Neural progenitor cell (in vitro differentiated cells): ENCODE data around the gene ACSS3. TPM values are rescaled to one million over a fixed set of nuclear protein-coding genes. Genes with fewer than 3 reads are reported as not detected.

ENCODE experiments used
- DNase-seq: peaks from one replicate; pipeline ENCODE4 v3.0.0-alpha.2; 2016; ENCODE audit warnings: low spot score
- H2AFZ ChIP-seq: fragments of 200-600 bp; sonication (generic); replicated peaks from 2 replicates; pipeline ENCODE4 v1.6.1; 2016; ENCODE audit warnings: antibody characterized with exemption
- H3F3A ChIP-seq: fragments of 200-600 bp; sonication (generic); 2 replicates; pipeline ENCODE4 v1.6.1; 2016; ENCODE audit warnings: antibody characterized with exemption, low read depth
- H3K27ac ChIP-seq: fragments of 200-600 bp; sonication (generic); 2 replicates; pipeline ENCODE4 v1.5.1; 2016; ENCODE audit warnings: mild to moderate bottlenecking
- H3K27me3 ChIP-seq: fragments of 200-600 bp; sonication (generic); 2 replicates; pipeline ENCODE4 v1.6.1; 2016; ENCODE audit warnings: mild to moderate bottlenecking, moderate library complexity
- H3K36me3 ChIP-seq: fragments of 200-600 bp; sonication (generic); 2 replicates; pipeline ENCODE4 v1.5.1; 2016
- H3K4me1 ChIP-seq: fragments of 200-600 bp; sonication (generic); 2 replicates; pipeline ENCODE4 v1.6.1; 2016; ENCODE audit warnings: mixed run types
- H3K4me2 ChIP-seq: fragments of 200-600 bp; sonication (generic); 2 replicates; pipeline ENCODE4 v1.6.1; 2016
- H3K4me3 ChIP-seq: fragments of 200-600 bp; sonication (generic); 2 replicates; pipeline ENCODE4 v1.5.1; 2016
- H3K79me2 ChIP-seq: fragments of 200-600 bp; sonication (generic); 2 replicates; pipeline ENCODE4 v1.6.1; 2016; ENCODE audit warnings: low read depth
- H3K9ac ChIP-seq: fragments of 200-600 bp; sonication (generic); 2 replicates; pipeline ENCODE4 v1.6.1; 2016
- H3K9me3 ChIP-seq: fragments of 200-600 bp; sonication (generic); 2 replicates; pipeline ENCODE4 v1.5.1; 2016; ENCODE audit warnings: low read depth
- H4K20me1 ChIP-seq: fragments of 200-600 bp; sonication (generic); 2 replicates; pipeline ENCODE4 v1.6.1; 2016; ENCODE audit warnings: low read depth
- H3K27ac Mint-ChIP-seq: 3 replicates; pipeline ENCODE4 v1.8.0; 2021; ENCODE audit warnings: mixed read lengths
- H3K27me3 Mint-ChIP-seq: 2 replicates; pipeline ENCODE4 v1.8.0; 2022; ENCODE audit warnings: low read depth, mild to moderate bottlenecking, inconsistent platforms, moderate library complexity, mixed read lengths; ENCODE audit not compliant: insufficient read depth
- H3K36me3 Mint-ChIP-seq: 3 replicates; pipeline ENCODE4 v1.8.0; 2021; ENCODE audit warnings: mixed read lengths
- H3K4me1 Mint-ChIP-seq: 3 replicates; pipeline ENCODE4 v1.8.0; 2021; ENCODE audit warnings: mixed read lengths
- H3K4me3 Mint-ChIP-seq: 3 replicates; pipeline ENCODE4 v1.8.0; 2021; ENCODE audit warnings: mild to moderate bottlenecking, moderate library complexity, mixed read lengths
- H3K9me3 Mint-ChIP-seq: 3 replicates; pipeline ENCODE4 v1.8.0; 2020; ENCODE audit warnings: mixed read lengths
- CTCF ChIP-seq: fragments of 200-600 bp; sonication (generic); IDR thresholded peaks from 2 replicates; pipeline ENCODE4 v1.5.1; 2017; ENCODE audit warnings: antibody characterized with exemption, mild to moderate bottlenecking
- EZH2 ChIP-seq: fragments of 200-600 bp; sonication (generic); IDR thresholded peaks from 2 replicates; pipeline ENCODE4 v1.6.1; 2017; ENCODE audit warnings: antibody characterized with exemption, mild to moderate bottlenecking, moderate library complexity
- EZH2phosphoT487 ChIP-seq: fragments of 200-600 bp; sonication (generic); IDR thresholded peaks from 2 replicates; pipeline ENCODE4 v1.6.1; 2017; ENCODE audit warnings: antibody characterized with exemption
- total RNA-seq: library from RNA; depleted of rRNA; stranded (reverse); fragments of >200 nt; gene quantifications from 2 replicates; pipeline ENCODE4 v1.2.3, GENCODE V29; 2015; ENCODE audit warnings: low replicate concordance

ACSS3 gene
- total RNA-seq, 1 donor from 2014 or later: 26.5 TPM

- Mint-ChIP-seq H3K36me3 (no peaks in the 10 kb centered on the region), H3K4me3 (no peak overlapping the region), H3K27me3 (peaks cover 2% of the 10 kb centered on the region), H3K4me1 (peaks cover 1% of the 10 kb centered on the region), H3K27ac (no peak overlapping the region), H3K9me3 (no peaks in the 10 kb centered on the region)
- H2AFZ ChIP-seq: no peak overlapping the region
- peaks cover 9% of the 10 kb centered on the region for H3K4me1 ChIP-seq
- H4K20me1 ChIP-seq: no peaks in the 10 kb centered on the region
- H3K4me3 ChIP-seq: no peak overlapping the region
- TF ChIP-seq CTCF (no peak), EZH2phosphoT487 (no peak), EZH2 (no peak)
- no peaks in the 10 kb centered on the region for H3K79me2 ChIP-seq
- H3K27me3 ChIP-seq: no peaks in the 10 kb centered on the region
- no peaks in the 10 kb centered on the region for H3K36me3 ChIP-seq
- H3K4me2 ChIP-seq: no peak overlapping the region
- H3K27ac ChIP-seq: no peak overlapping the region
- no peaks in the 10 kb centered on the region for H3F3A ChIP-seq
- no peak for DNase-seq
- H3K9ac ChIP-seq: no peak overlapping the region
- H3K9me3 ChIP-seq: no peaks in the 10 kb centered on the region
These were observed 143.8 kb downstream of the ACSS3 start for GRCh38 chr12:81221681-81222080.

GRCh38 chr12:81222846-81223592, 145.1 kb downstream of the ACSS3 start:
- Histone ChIP-seq H3K9ac (no peak overlapping the region), H2AFZ (no peak overlapping the region), H3F3A (no peaks in the 10 kb centered on the region), H3K4me1 (peaks cover 14% of the 10 kb centered on the region), H3K27ac (no peak overlapping the region), H3K9me3 (no peaks in the 10 kb centered on the region), H3K4me2 (no peak overlapping the region), H3K27me3 (no peaks in the 10 kb centered on the region), H3K79me2 (no peaks in the 10 kb centered on the region), H3K4me3 (no peak overlapping the region), H3K36me3 (no peaks in the 10 kb centered on the region), H4K20me1 (no peaks in the 10 kb centered on the region)
- H3K9me3 Mint-ChIP-seq: no peaks in the 10 kb centered on the region
- TF ChIP-seq EZH2 (no peak), CTCF (no peak), EZH2phosphoT487 (no peak)
- DNase-seq: no peak
- H3K27me3 Mint-ChIP-seq: peaks cover 2% of the 10 kb centered on the region
- no peak overlapping the region for H3K4me3 Mint-ChIP-seq
- no peaks in the 10 kb centered on the region for H3K36me3 Mint-ChIP-seq
- H3K4me1 Mint-ChIP-seq: peaks cover 6% of the 10 kb centered on the region
- H3K27ac Mint-ChIP-seq: no peak overlapping the region

GRCh38 chr12:81224626-81225025, 146.7 kb downstream of the ACSS3 start:
- H3K79me2 ChIP-seq: no peaks in the 10 kb centered on the region
- H3K9me3 ChIP-seq: no peaks in the 10 kb centered on the region
- no peak overlapping the region for H3K27ac ChIP-seq
- no peak for DNase-seq
- no peak overlapping the region for H2AFZ ChIP-seq
- no peaks in the 10 kb centered on the region for H3K36me3 ChIP-seq
- H3K9ac ChIP-seq: no peak overlapping the region
- H3F3A ChIP-seq: no peaks in the 10 kb centered on the region
- H3K4me1 ChIP-seq: peaks cover 14% of the 10 kb centered on the region
- no peak overlapping the region for H3K27ac Mint-ChIP-seq
- no peaks in the 10 kb centered on the region for H3K36me3 Mint-ChIP-seq
- TF ChIP-seq EZH2phosphoT487: no peak
- TF ChIP-seq CTCF: no peak
- no peak for TF ChIP-seq EZH2
- H3K4me3 Mint-ChIP-seq: no peak overlapping the region
- no peaks in the 10 kb centered on the region for H4K20me1 ChIP-seq
- H3K27me3 Mint-ChIP-seq: no peaks in the 10 kb centered on the region
- H3K9me3 Mint-ChIP-seq: no peaks in the 10 kb centered on the region
- no peak overlapping the region for H3K4me3 ChIP-seq
- no peak overlapping the region for H3K4me2 ChIP-seq
- no peaks in the 10 kb centered on the region for H3K27me3 ChIP-seq
- H3K4me1 Mint-ChIP-seq: peaks cover 6% of the 10 kb centered on the region
